NCI-H1105 (cell line): ENCODE results near the gene UFC1.
"Not testable (repeated sequence)": the region's sequence is repeated elsewhere in the genome, so short reads cannot be mapped to it uniquely, and the experiment has no call there.

Experiments
- DNase-seq: peaks from one replicate; lab custom pipeline; 2025; lab: John Stamatoyannopoulos, UW

Gene UFC1

GRCh38 chr1:161153682-161154337 lies at the start of gene UFC1:
Gene UFC1 (plus strand): TSS chr1:161153978. CDS start chr1:161153998, 20 bp downstream.
- peak; percentile 85 for DNase-seq

- DNase-seq = no peak
These were observed 47.3 kb upstream of the UFC1 start for GRCh38 chr1:161106431-161106830.

- no peak for DNase-seq
These were observed 42.7 kb upstream of the UFC1 start for GRCh38 chr1:161111117-161111516.

- no peak for DNase-seq
These were observed 42.3 kb upstream of the UFC1 start for GRCh38 chr1:161111527-161111926.

GRCh38 chr1:161113915-161114314 lies 39.9 kb upstream of the UFC1 start:
- DNase-seq = no peak

GRCh38 chr1:161114556-161114955 lies 39.2 kb upstream of the UFC1 start:
- DNase-seq = no peak

GRCh38 chr1:161115132-161115711 lies 38.6 kb upstream of the UFC1 start:
- no peak for DNase-seq

- DNase-seq = not testable (repeated sequence)
These were observed 37.8 kb upstream of the UFC1 start for GRCh38 chr1:161115961-161116360.

- DNase-seq = peak; percentile 71
These were observed 35.8 kb upstream of the UFC1 start, which contains the start of the genes NIT1 and PFDN2 for GRCh38 chr1:161117759-161118581. Gene NIT1 (plus strand): TSS chr1:161118105. CDS start chr1:161118177, 72 bp downstream. Gene PFDN2 (minus strand): TSS chr1:161118037. CDS start chr1:161118026, 11 bp downstream.

- no peak for DNase-seq
These were observed 34.5 kb upstream of the UFC1 start for GRCh38 chr1:161119092-161119903.

GRCh38 chr1:161121042-161121650 lies 32.6 kb upstream of the UFC1 start:
- no peak for DNase-seq

- no peak for DNase-seq
These were observed 31.9 kb upstream of the UFC1 start for GRCh38 chr1:161121834-161122233.

GRCh38 chr1:161122967-161123366 lies 30.8 kb upstream of the UFC1 start:
- DNase-seq = no peak

- no peak for DNase-seq
These were observed 26.1 kb upstream of the UFC1 start for GRCh38 chr1:161127649-161128048.

- DNase-seq = no peak
These were observed 25.0 kb upstream of the UFC1 start for GRCh38 chr1:161128591-161129420.

- no peak for DNase-seq
These were observed 23.5 kb upstream of the UFC1 start for GRCh38 chr1:161130266-161130665.

- no peak for DNase-seq
These were observed 22.0 kb upstream of the UFC1 start for GRCh38 chr1:161131523-161132409.

GRCh38 chr1:161132410-161133219 lies 21.2 kb upstream of the UFC1 start, which contains the start of gene DEDD:
Gene DEDD (minus strand): TSS chr1:161132667. CDS start chr1:161124462, 8,205 bp downstream.
- DNase-seq = peak; percentile 96
